SK-N-SH (cell line): ENCODE measurements around the gene LRRC66.

Experiments used
- FOXJ3 ChIP-seq: sonication (generic); formaldehyde crosslinking; IDR thresholded peaks from 2 replicates; pipeline ENCODE4 v1.5.1; 2020; ENCODE audit warnings: mild to moderate bottlenecking, missing genetic modification reagents
- TF ChIP-seq, protein P1 (sequence below): fragments of 200-600 bp; sonication (generic); IDR thresholded peaks from 2 replicates; pipeline ENCODE4 v1.6.1; 2017; ENCODE audit warnings: antibody characterized with exemption, mild to moderate bottlenecking, moderate library complexity

DNA sequence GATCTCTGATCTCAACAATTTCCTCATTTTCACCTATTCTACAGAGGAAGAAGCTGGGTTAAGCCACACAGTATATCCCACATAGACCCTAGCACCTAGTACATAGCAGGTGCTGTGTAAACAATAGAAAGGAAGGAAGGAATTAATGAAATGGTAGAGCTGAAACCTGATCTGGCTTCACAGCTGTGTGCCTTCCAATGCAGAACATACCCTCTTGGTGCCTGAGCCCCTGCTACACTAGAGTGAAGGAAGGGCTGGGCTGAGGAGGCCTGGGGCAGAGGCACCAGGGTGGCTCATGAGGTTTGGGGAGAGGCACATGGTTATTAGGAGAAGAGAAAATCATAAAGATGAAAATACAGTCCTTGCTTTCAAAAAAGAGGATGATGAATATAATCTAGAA, 21.3 kb downstream of the LRRC66 start:
- TF ChIP-seq, protein P1, sequence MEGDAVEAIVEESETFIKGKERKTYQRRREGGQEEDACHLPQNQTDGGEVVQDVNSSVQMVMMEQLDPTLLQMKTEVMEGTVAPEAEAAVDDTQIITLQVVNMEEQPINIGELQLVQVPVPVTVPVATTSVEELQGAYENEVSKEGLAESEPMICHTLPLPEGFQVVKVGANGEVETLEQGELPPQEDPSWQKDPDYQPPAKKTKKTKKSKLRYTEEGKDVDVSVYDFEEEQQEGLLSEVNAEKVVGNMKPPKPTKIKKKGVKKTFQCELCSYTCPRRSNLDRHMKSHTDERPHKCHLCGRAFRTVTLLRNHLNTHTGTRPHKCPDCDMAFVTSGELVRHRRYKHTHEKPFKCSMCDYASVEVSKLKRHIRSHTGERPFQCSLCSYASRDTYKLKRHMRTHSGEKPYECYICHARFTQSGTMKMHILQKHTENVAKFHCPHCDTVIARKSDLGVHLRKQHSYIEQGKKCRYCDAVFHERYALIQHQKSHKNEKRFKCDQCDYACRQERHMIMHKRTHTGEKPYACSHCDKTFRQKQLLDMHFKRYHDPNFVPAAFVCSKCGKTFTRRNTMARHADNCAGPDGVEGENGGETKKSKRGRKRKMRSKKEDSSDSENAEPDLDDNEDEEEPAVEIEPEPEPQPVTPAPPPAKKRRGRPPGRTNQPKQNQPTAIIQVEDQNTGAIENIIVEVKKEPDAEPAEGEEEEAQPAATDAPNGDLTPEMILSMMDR, result no peak
- no peak for TF ChIP-seq FOXJ3 (CRISPR knock-in tag)
